Trophoblast cell (in vitro differentiated cells and primary cell): ENCODE measurements around the gene FHDC1.

Experiments used
- DNase-seq, 2 donors: peaks; one replicate each; pipeline ENCODE4 v3.0.0-alpha.2; 2016
- H2AFZ ChIP-seq: 2 replicates; pipeline ENCODE4 v1.6.1; 2013; ENCODE audit warnings: low read length, moderate library complexity, mild to moderate bottlenecking; ENCODE audit not compliant: insufficient read depth, poor library complexity
- H2AK5ac ChIP-seq: 2 replicates; pipeline ENCODE4 v1.6.1; 2013; ENCODE audit warnings: mild to moderate bottlenecking, low read length
- H2BK120ac ChIP-seq: 2 replicates; pipeline ENCODE4 v1.6.1; 2013; ENCODE audit warnings: low read length, mild to moderate bottlenecking, moderate library complexity; ENCODE audit not compliant: insufficient read depth, poor library complexity
- H2BK12ac ChIP-seq: 2 replicates; pipeline ENCODE4 v1.6.1; 2013; ENCODE audit warnings: mild to moderate bottlenecking, low read length, moderate library complexity
- H2BK5ac ChIP-seq: 2 replicates; pipeline ENCODE4 v1.6.1; 2013; ENCODE audit warnings: low read length, low read depth, moderate library complexity, mild to moderate bottlenecking; ENCODE audit not compliant: poor library complexity
- H3K14ac ChIP-seq: 2 replicates; pipeline ENCODE4 v1.6.1; 2013; ENCODE audit warnings: mild to moderate bottlenecking, low read length
- H3K18ac ChIP-seq: 2 replicates; pipeline ENCODE4 v1.6.1; 2013; ENCODE audit warnings: mild to moderate bottlenecking, low read length
- H3K23ac ChIP-seq: 2 replicates; pipeline ENCODE4 v1.6.1; 2013; ENCODE audit warnings: low read length
- H3K27ac ChIP-seq: 2 replicates; pipeline ENCODE4 v1.5.1; 2013; ENCODE audit warnings: low read depth, mild to moderate bottlenecking, inconsistent platforms, low read length, moderate library complexity
- H3K27me3 ChIP-seq: 2 replicates; pipeline ENCODE4 v1.6.1; 2013; ENCODE audit warnings: inconsistent platforms, mild to moderate bottlenecking, low read length, moderate library complexity; ENCODE audit not compliant: insufficient read depth
- H3K36me3 ChIP-seq, 2 experiments: 1 replicate in 1 of 2; 2 replicates in 1 of 2; pipeline ENCODE4 v1.6.1; 2013; ENCODE audit warnings: low read length in 2 of 2, mild to moderate bottlenecking in 2 of 2, moderate library complexity in 1 of 2; ENCODE audit not compliant: insufficient read depth in 2 of 2, control insufficient read depth in 1 of 2
- H3K4ac ChIP-seq: 2 replicates; pipeline ENCODE4 v1.6.1; 2013; ENCODE audit warnings: low read depth, mild to moderate bottlenecking, low read length, moderate library complexity
- H3K4me1 ChIP-seq, 2 experiments: 1 replicate in 1 of 2; 2 replicates in 1 of 2; pipeline ENCODE4 v1.6.1; 2013; ENCODE audit warnings: low read length in 2 of 2, mild to moderate bottlenecking in 2 of 2, moderate library complexity in 1 of 2; ENCODE audit not compliant: insufficient read depth in 2 of 2, control insufficient read depth in 1 of 2
- H3K4me2 ChIP-seq: 2 replicates; pipeline ENCODE4 v1.6.1; 2013; ENCODE audit warnings: inconsistent platforms, mild to moderate bottlenecking, low read length, moderate library complexity
- H3K4me3 ChIP-seq: 2 replicates; pipeline ENCODE4 v1.5.1; 2013; ENCODE audit warnings: mild to moderate bottlenecking, low read depth, low read length, inconsistent platforms
- H3K79me1 ChIP-seq: one replicate; pipeline ENCODE4 v1.6.1; 2013; ENCODE audit warnings: low read length
- H3K79me2 ChIP-seq: 2 replicates; pipeline ENCODE4 v1.6.1; 2013; ENCODE audit warnings: low read length, mild to moderate bottlenecking; ENCODE audit not compliant: control insufficient read depth, insufficient read depth, poor library complexity
- H3K9ac ChIP-seq: 2 replicates; pipeline ENCODE4 v1.6.1; 2013; ENCODE audit warnings: mild to moderate bottlenecking, low read length
- H3K9me3 ChIP-seq: 2 replicates; pipeline ENCODE4 v1.6.1; 2013; ENCODE audit warnings: low read depth, mild to moderate bottlenecking, control low read depth, inconsistent platforms, low read length; ENCODE audit not compliant: insufficient read depth
- H4K12ac ChIP-seq: 2 replicates; pipeline ENCODE4 v1.6.1; 2013; ENCODE audit warnings: low read depth, mild to moderate bottlenecking, low read length, moderate library complexity
- H4K8ac ChIP-seq: 2 replicates; pipeline ENCODE4 v1.6.1; 2013; ENCODE audit warnings: low read depth, mild to moderate bottlenecking, low read length, moderate library complexity
- H4K91ac ChIP-seq: one replicate; pipeline ENCODE4 v1.6.1; 2013; ENCODE audit warnings: low read depth, mild to moderate bottlenecking, low read length, moderate library complexity
- WGBS: extraction: QIAGEN DNeasy Blood & Tissue Kit; methylation state at CpG from one replicate; pipeline ENCODE4 v1.1.7; 2013; ENCODE audit warnings: missing lambda C conversion rate; ENCODE audit not compliant: insufficient read length, insufficient coverage; ENCODE audit errors: extremely low coverage; 5-methylcytosine and 5-hydroxymethylcytosine counted together

The FHDC1 gene

GRCh38 chr4:153019906-153020305 lies 83.8 kb downstream of the FHDC1 start:
- no peak for DNase-seq
- Histone ChIP-seq H3K14ac (no peak overlapping the region), H2BK5ac (no peak overlapping the region), H3K27ac (no peak overlapping the region), H3K9ac (no peak overlapping the region), H2AK5ac (no peak overlapping the region), H2AFZ (no peak overlapping the region), H3K27me3 (no peaks in the 10 kb centered on the region), H3K18ac (no peak overlapping the region), H3K4me2 (no peak overlapping the region), H3K23ac (no peak overlapping the region), H3K9me3 (no peaks in the 10 kb centered on the region), H2BK12ac (no peak overlapping the region), H3K4me1 (peaks cover 2 to 3% of the 10 kb centered on the region in 2 experiments), H3K79me1 (no peaks in the 10 kb centered on the region), H4K8ac (no peak overlapping the region), H2BK120ac (no peak overlapping the region), H3K4me3 (no peak overlapping the region), H4K12ac (no peak overlapping the region), H3K4ac (no peak overlapping the region), H3K36me3 (no peaks in the 10 kb centered on the region), H4K91ac (no peak overlapping the region), H3K79me2 (no peaks in the 10 kb centered on the region)
- no CpG with 5 or more reads among the region's 9 CpGs for WGBS

GRCh38 chr4:153020457-153020856 lies 84.3 kb downstream of the FHDC1 start:
- Histone ChIP-seq H3K23ac (no peak overlapping the region), H2AFZ (no peak overlapping the region), H3K79me2 (no peaks in the 10 kb centered on the region), H3K4ac (no peak overlapping the region), H2BK12ac (no peak overlapping the region), H3K14ac (no peak overlapping the region), H3K4me1 (peaks cover 2 to 3% of the 10 kb centered on the region in 2 experiments), H2AK5ac (no peak overlapping the region), H3K79me1 (no peaks in the 10 kb centered on the region), H3K18ac (no peak overlapping the region), H3K27ac (no peak overlapping the region), H3K36me3 (no peaks in the 10 kb centered on the region), H3K9me3 (no peaks in the 10 kb centered on the region), H3K4me2 (no peak overlapping the region), H3K4me3 (no peak overlapping the region), H3K9ac (no peak overlapping the region), H2BK5ac (no peak overlapping the region), H3K27me3 (no peaks in the 10 kb centered on the region), H4K12ac (no peak overlapping the region), H4K91ac (no peak overlapping the region), H4K8ac (no peak overlapping the region), H2BK120ac (no peak overlapping the region)
- WGBS = no CpG with 5 or more reads among the region's 7 CpGs
- DNase-seq = no peak

DNA sequence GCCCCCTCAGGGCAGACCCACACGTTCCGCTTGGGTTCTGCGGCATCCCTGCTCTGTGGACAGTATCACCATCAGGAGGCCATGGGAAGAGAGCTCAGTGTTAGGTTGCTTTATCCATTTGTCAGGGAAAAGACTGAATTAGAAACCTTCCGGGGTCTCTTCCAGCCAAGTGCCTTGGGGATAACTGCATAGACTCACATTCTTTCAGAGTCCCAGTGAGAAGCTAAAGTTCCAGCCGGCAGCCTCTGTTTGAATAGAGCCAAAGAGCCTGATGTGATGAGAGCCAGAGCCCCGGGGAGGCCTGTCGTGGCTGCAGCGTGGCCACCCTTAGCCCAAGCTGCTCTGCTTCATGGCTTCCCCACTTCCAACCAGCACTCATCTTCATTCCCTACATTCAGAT lies 85.2 kb downstream of the FHDC1 start:
- Histone ChIP-seq H3K18ac (no peak overlapping the region), H3K27me3 (no peaks in the 10 kb centered on the region), H3K4me2 (no peak overlapping the region), H3K9me3 (no peaks in the 10 kb centered on the region), H4K91ac (no peak overlapping the region), H3K79me2 (no peaks in the 10 kb centered on the region), H2BK5ac (no peak overlapping the region), H2AFZ (no peak overlapping the region), H3K23ac (no peak overlapping the region), H3K4ac (no peak overlapping the region), H4K8ac (no peak overlapping the region), H3K4me1 (peaks cover 2 to 3% of the 10 kb centered on the region in 2 experiments), H2AK5ac (no peak overlapping the region), H3K14ac (no peak overlapping the region), H3K36me3 (no peaks in the 10 kb centered on the region), H3K4me3 (no peak overlapping the region), H3K27ac (no peak overlapping the region), H3K79me1 (no peaks in the 10 kb centered on the region), H3K9ac (no peak overlapping the region), H2BK120ac (no peak overlapping the region), H4K12ac (no peak overlapping the region), H2BK12ac (no peak overlapping the region)
- no peak for DNase-seq
- WGBS = no CpG with 5 or more reads among the region's 8 CpGs

- no peaks in the 10 kb centered on the region for H3K9me3 ChIP-seq
- no peak overlapping the region for H4K91ac ChIP-seq
- H3K36me3 ChIP-seq = no peaks in the 10 kb centered on the region
- H3K79me1 ChIP-seq = no peaks in the 10 kb centered on the region
- no peak overlapping the region for H3K14ac ChIP-seq
- H2BK120ac ChIP-seq = no peak overlapping the region
- DNase-seq = no peak
- H3K27me3 ChIP-seq = no peaks in the 10 kb centered on the region
- H4K12ac ChIP-seq = no peak overlapping the region
- no peaks in the 10 kb centered on the region for H3K79me2 ChIP-seq
- H3K4me3 ChIP-seq = no peak overlapping the region
- WGBS = no CpG with 5 or more reads among the region's 12 CpGs
- H2AFZ ChIP-seq = no peak overlapping the region
- H3K9ac ChIP-seq = no peak overlapping the region
- H2BK5ac ChIP-seq = no peak overlapping the region
- no peak overlapping the region for H3K4ac ChIP-seq
- peaks cover 2 to 3% of the 10 kb centered on the region in 2 experiments for H3K4me1 ChIP-seq
- no peak overlapping the region for H3K27ac ChIP-seq
- no peak overlapping the region for H3K18ac ChIP-seq
- no peak overlapping the region for H4K8ac ChIP-seq
- H3K4me2 ChIP-seq = no peak overlapping the region
- H3K23ac ChIP-seq = no peak overlapping the region
- no peak overlapping the region for H2AK5ac ChIP-seq
- H2BK12ac ChIP-seq = no peak overlapping the region
These were observed 86.2 kb downstream of the FHDC1 start for GRCh38 chr4:153022241-153022715.
